ENCODE data around the gene WIZ. TPM values are rescaled to one million over a fixed set of nuclear protein-coding genes. Genes with fewer than 3 reads are reported as not detected.
A peak's percentile ranks its signal among the peaks of the same experiment; 100 is the strongest.
"Not testable (repeated sequence)": the region's sequence is repeated elsewhere in the genome, so short reads cannot be mapped to it uniquely, and the experiment has no call there.

The WIZ gene
- 11.6 and 13.5 TPM in 2 replicates for total RNA-seq (2014; rRNA removed; shearing (Covaris generic))

GRCh38 chr19:15449620-15450527 is at the start of gene WIZ:
TSS of gene WIZ (minus strand) at chr19:15449956. CDS start at chr19:15448307, 1,649 bp downstream.
- no peaks in the 10 kb centered on the region for H3K36me3 ChIP-seq
- peaks cover 7% of the 10 kb centered on the region for H3K27me3 ChIP-seq (replicated peaks)
- H3K4me3 ChIP-seq: peak within 1 kb of the TSS; percentile 46
- peaks cover 16% of the 10 kb centered on the region for H3K4me1 ChIP-seq (replicated peaks)
- H3K9me3 ChIP-seq (replicated peaks): no peaks in the 10 kb centered on the region
- DNase-seq (ENCODE audit: low read depth in 1 of 2, low spot score in 2 of 2): peak; percentile 35 to 85
- H3K27ac ChIP-seq: no peak within 1 kb of the TSS

- H3K27ac ChIP-seq: no peak overlapping the region
- H3K36me3 ChIP-seq: no peaks in the 10 kb centered on the region
- H3K27me3 ChIP-seq (replicated peaks): peaks cover 17% of the 10 kb centered on the region
- DNase-seq (ENCODE audit: low read depth in 1 of 2, low spot score in 2 of 2): no peak
- H3K4me3 ChIP-seq: no peak overlapping the region
- H3K9me3 ChIP-seq (replicated peaks): no peaks in the 10 kb centered on the region
- H3K4me1 ChIP-seq (replicated peaks): no peaks in the 10 kb centered on the region
Observed at GRCh38 chr19:15498910-15499309, 49.2 kb upstream of the WIZ start.

GRCh38 chr19:15498156-15498858 is 48.6 kb upstream of the WIZ start:
- H3K9me3 ChIP-seq (replicated peaks): no peaks in the 10 kb centered on the region
- no peak for DNase-seq (ENCODE audit: low read depth in 1 of 2, low spot score in 2 of 2)

GRCh38 chr19:15495151-15495550 is 45.4 kb upstream of the WIZ start:
- Histone ChIP-seq H3K27ac (no peak overlapping the region), H3K4me3 (no peak overlapping the region), H3K9me3 (replicated peaks) (no peaks in the 10 kb centered on the region), H3K36me3 (no peaks in the 10 kb centered on the region), H3K27me3 (replicated peaks) (no peaks in the 10 kb centered on the region), H3K4me1 (replicated peaks) (no peaks in the 10 kb centered on the region)
- no peak for DNase-seq (ENCODE audit: low read depth in 1 of 2, low spot score in 2 of 2)

More at GRCh38 chr19:15498156-15498858, 48.6 kb upstream of the WIZ start:
- H3K4me3 ChIP-seq: no peak overlapping the region
- no peaks in the 10 kb centered on the region for H3K36me3 ChIP-seq
- no peaks in the 10 kb centered on the region for H3K4me1 ChIP-seq (replicated peaks)
- H3K27ac ChIP-seq: no peak overlapping the region
- H3K27me3 ChIP-seq (replicated peaks): peaks cover 17% of the 10 kb centered on the region

- no peaks in the 10 kb centered on the region for H3K9me3 ChIP-seq (replicated peaks)
- H3K27me3 ChIP-seq (replicated peaks): no peaks in the 10 kb centered on the region
- DNase-seq (ENCODE audit: low read depth in 1 of 2, low spot score in 2 of 2): no peak
- H3K36me3 ChIP-seq: no peaks in the 10 kb centered on the region
- no peak overlapping the region for H3K4me3 ChIP-seq
- H3K27ac ChIP-seq: no peak overlapping the region
- H3K4me1 ChIP-seq (replicated peaks): no peaks in the 10 kb centered on the region
Observed at GRCh38 chr19:15488489-15489226, 38.9 kb upstream of the WIZ start.

- Histone ChIP-seq H3K27me3 (replicated peaks) (no peaks in the 10 kb centered on the region), H3K9me3 (replicated peaks) (no peaks in the 10 kb centered on the region), H3K4me3 (no peak overlapping the region), H3K36me3 (no peaks in the 10 kb centered on the region), H3K27ac (no peak overlapping the region), H3K4me1 (replicated peaks) (no peaks in the 10 kb centered on the region)
- no peak for DNase-seq (ENCODE audit: low read depth in 1 of 2, low spot score in 2 of 2)
Observed at GRCh38 chr19:15487038-15487437, 37.3 kb upstream of the WIZ start.

- H3K4me1 ChIP-seq (replicated peaks); H3K9me3 ChIP-seq (replicated peaks); H3K27me3 ChIP-seq (replicated peaks); H3K27ac ChIP-seq; H3K4me3 ChIP-seq; DNase-seq (ENCODE audit: low read depth in 1 of 2, low spot score in 2 of 2); H3K36me3 ChIP-seq: not testable (repeated sequence)
Observed at GRCh38 chr19:15485768-15486167, 36.0 kb upstream of the WIZ start.

- not testable (repeated sequence) for H3K9me3 ChIP-seq (replicated peaks); DNase-seq (ENCODE audit: low read depth in 1 of 2, low spot score in 2 of 2); H3K27me3 ChIP-seq (replicated peaks); H3K4me3 ChIP-seq; H3K4me1 ChIP-seq (replicated peaks); H3K27ac ChIP-seq; H3K36me3 ChIP-seq
Observed at GRCh38 chr19:15480996-15481395, 31.2 kb upstream of the WIZ start.

- H3K27me3 ChIP-seq (replicated peaks): no peaks in the 10 kb centered on the region
- H3K36me3 ChIP-seq: no peaks in the 10 kb centered on the region
- no peak within 1 kb of the TSS for H3K27ac ChIP-seq
- DNase-seq (ENCODE audit: low read depth in 1 of 2, low spot score in 2 of 2): no peak
- H3K4me3 ChIP-seq: no peak within 1 kb of the TSS
- H3K9me3 ChIP-seq (replicated peaks): no peaks in the 10 kb centered on the region
- no peaks in the 10 kb centered on the region for H3K4me1 ChIP-seq (replicated peaks)
Observed at GRCh38 chr19:15479391-15480345, 29.9 kb upstream of the WIZ start, which contains the start of gene PGLYRP2. TSS of gene PGLYRP2 (minus strand) at chr19:15479501. CDS start at chr19:15479371, 130 bp downstream.

- DNase-seq (ENCODE audit: low read depth in 1 of 2, low spot score in 2 of 2): no peak
- no peaks in the 10 kb centered on the region for H3K4me1 ChIP-seq (replicated peaks)
- no peaks in the 10 kb centered on the region for H3K27me3 ChIP-seq (replicated peaks)
- no peak overlapping the region for H3K27ac ChIP-seq
- H3K36me3 ChIP-seq: no peaks in the 10 kb centered on the region
- no peak overlapping the region for H3K4me3 ChIP-seq
- H3K9me3 ChIP-seq (replicated peaks): no peaks in the 10 kb centered on the region; the same call in 1 of the 2 replicates
Observed at GRCh38 chr19:15476325-15476724, 26.6 kb upstream of the WIZ start.

GRCh38 chr19:15475611-15476010 is 25.9 kb upstream of the WIZ start:
- H3K4me1 ChIP-seq (replicated peaks): no peaks in the 10 kb centered on the region
- no peaks in the 10 kb centered on the region for H3K36me3 ChIP-seq
- no peak overlapping the region for H3K27ac ChIP-seq
- H3K9me3 ChIP-seq (replicated peaks): no peaks in the 10 kb centered on the region; the same call in 1 of the 2 replicates
- no peak for DNase-seq (ENCODE audit: low read depth in 1 of 2, low spot score in 2 of 2)
- H3K4me3 ChIP-seq: no peak overlapping the region
- no peaks in the 10 kb centered on the region for H3K27me3 ChIP-seq (replicated peaks)

GRCh38 chr19:15475169-15475568 is 25.4 kb upstream of the WIZ start:
- H3K27me3 ChIP-seq (replicated peaks): no peaks in the 10 kb centered on the region
- no peaks in the 10 kb centered on the region for H3K4me1 ChIP-seq (replicated peaks)
- H3K9me3 ChIP-seq (replicated peaks): no peaks in the 10 kb centered on the region; the same call in 1 of the 2 replicates
- H3K27ac ChIP-seq: no peak overlapping the region
- no peak overlapping the region for H3K4me3 ChIP-seq
- DNase-seq (ENCODE audit: low read depth in 1 of 2, low spot score in 2 of 2): no peak
- no peaks in the 10 kb centered on the region for H3K36me3 ChIP-seq

- not testable (repeated sequence) for H3K4me1 ChIP-seq (replicated peaks); H3K36me3 ChIP-seq; H3K27ac ChIP-seq; H3K9me3 ChIP-seq (replicated peaks); DNase-seq (ENCODE audit: low read depth in 1 of 2, low spot score in 2 of 2); H3K4me3 ChIP-seq
- H3K27me3 ChIP-seq (replicated peaks): peaks cover 12% of the 10 kb centered on the region; the same call in 1 of the 2 replicates
Observed at GRCh38 chr19:15473821-15474220, 24.1 kb upstream of the WIZ start.

Data from SJSA1 (cell line).